Astrocyte of the cerebellum (primary cell): ENCODE measurements around the gene GAS1.

ENCODE experiments used
- DNase-seq: peaks from one replicate; pipeline ENCODE4 v3.0.0-alpha.2; 2011; ENCODE audit warnings: low read depth
- H3K4me3 ChIP-seq: 2 replicates; pipeline ENCODE4 v1.5.1; 2011; ENCODE audit warnings: mild to moderate bottlenecking, low read depth, low read length, moderate library complexity
- in situ Hi-C: cut with HindIII; loops from 2 replicates; pipeline ENCODE4 v1.10.0; 2017; ENCODE audit warnings: low sequenced_read_pairs
- TF ChIP-seq, protein P1 (sequence below): IDR thresholded peaks from 2 replicates; pipeline ENCODE4 v1.5.1; 2012; ENCODE audit warnings: low read length, low read depth, moderate library complexity, mild to moderate bottlenecking; ENCODE audit errors: missing control alignments

Gene GAS1

DNA sequence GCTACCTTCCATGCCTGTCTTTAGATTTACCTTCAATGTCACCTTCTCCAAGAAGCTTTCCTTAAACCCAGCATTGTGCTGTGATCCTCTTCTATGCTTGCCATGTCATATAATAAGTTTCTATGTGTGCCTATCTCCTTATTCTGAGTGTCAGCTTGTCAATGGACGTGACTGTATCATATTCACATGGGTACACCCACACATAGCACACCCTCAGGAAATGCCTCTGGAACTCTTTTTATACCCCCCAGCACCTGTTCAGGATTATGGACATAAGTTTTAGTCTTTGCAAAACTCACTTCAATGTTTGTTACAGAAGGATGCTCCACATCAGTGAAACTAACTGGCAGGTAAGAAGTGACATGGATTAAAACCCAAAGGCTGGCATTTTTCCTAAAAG is 7.4 kb downstream of the GAS1 start:
- no peak overlapping the region for H3K4me3 ChIP-seq
- TF ChIP-seq, protein P1, sequence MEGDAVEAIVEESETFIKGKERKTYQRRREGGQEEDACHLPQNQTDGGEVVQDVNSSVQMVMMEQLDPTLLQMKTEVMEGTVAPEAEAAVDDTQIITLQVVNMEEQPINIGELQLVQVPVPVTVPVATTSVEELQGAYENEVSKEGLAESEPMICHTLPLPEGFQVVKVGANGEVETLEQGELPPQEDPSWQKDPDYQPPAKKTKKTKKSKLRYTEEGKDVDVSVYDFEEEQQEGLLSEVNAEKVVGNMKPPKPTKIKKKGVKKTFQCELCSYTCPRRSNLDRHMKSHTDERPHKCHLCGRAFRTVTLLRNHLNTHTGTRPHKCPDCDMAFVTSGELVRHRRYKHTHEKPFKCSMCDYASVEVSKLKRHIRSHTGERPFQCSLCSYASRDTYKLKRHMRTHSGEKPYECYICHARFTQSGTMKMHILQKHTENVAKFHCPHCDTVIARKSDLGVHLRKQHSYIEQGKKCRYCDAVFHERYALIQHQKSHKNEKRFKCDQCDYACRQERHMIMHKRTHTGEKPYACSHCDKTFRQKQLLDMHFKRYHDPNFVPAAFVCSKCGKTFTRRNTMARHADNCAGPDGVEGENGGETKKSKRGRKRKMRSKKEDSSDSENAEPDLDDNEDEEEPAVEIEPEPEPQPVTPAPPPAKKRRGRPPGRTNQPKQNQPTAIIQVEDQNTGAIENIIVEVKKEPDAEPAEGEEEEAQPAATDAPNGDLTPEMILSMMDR, result no peak
- no peak for DNase-seq
- in situ Hi-C loops, result loop anchor here (5.0 to 25.0 kb wide), 2 partner anchors 38 to 303 kb away; no protein-coding TSS in a partner anchor

DNA sequence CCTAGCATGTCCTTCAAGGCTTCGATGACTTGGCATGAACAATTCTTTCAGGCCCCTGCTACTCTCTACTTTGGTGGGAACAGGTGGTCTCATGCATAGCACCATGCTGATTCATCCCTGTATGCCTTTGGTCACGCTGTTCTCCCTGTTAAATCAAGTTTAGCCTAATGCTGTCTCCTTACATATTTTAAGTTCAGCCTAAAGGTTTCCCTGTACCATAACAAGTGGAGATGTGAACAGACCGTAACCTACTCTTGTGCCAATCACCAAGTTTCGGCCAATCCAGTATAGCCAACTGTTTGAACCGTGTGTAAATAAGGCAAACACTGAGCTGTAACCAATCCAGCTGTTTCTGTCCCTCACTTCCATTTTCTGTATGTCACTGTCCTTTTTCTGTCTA is 8.0 kb downstream of the GAS1 start:
- in situ Hi-C loops, result loop anchor here (5.0 to 25.0 kb wide), 2 partner anchors 37 to 302 kb away; no protein-coding TSS in a partner anchor
- DNase-seq, result no peak
- TF ChIP-seq, protein P1, result no peak
- H3K4me3 ChIP-seq, result no peak overlapping the region

GRCh38 chr9:86938780-86939179 is 8.5 kb downstream of the GAS1 start:
- in situ Hi-C loops, result loop anchor here (5.0 to 25.0 kb wide), 2 partner anchors 36 to 301 kb away; no protein-coding TSS in a partner anchor
- no peak for DNase-seq
- no peak overlapping the region for H3K4me3 ChIP-seq
- TF ChIP-seq, protein P1, result no peak

- H3K4me3 ChIP-seq, result no peak overlapping the region
- TF ChIP-seq, protein P1, result no peak
- no peak for DNase-seq
- in situ Hi-C loops, result loop anchor here (25.0 kb wide), 1 partner anchor 289 kb away; no protein-coding TSS in a partner anchor
These were observed 21.2 kb downstream of the GAS1 start for GRCh38 chr9:86926145-86926544.

DNA sequence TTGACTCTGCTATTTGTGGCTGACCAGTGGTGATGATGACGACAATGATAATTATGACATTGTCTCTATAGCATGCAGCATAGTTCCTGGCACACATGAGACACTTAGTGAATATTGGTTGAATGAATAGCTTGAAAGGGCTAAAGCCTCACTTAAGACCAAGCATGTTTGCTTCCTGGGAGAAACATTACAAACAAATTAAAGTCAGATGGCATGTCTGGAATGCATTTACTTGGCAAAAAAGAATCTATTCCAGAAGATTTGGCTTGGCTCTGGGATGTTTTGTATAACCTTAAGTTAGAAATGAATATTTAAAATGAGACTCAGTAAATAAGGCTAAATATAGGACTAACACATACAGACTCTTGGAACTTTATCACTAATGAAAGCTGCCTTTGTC is 21.6 kb downstream of the GAS1 start:
- DNase-seq, result no peak
- in situ Hi-C loops, result loop anchor here (25.0 kb wide), 1 partner anchor 288 kb away; no protein-coding TSS in a partner anchor
- no peak overlapping the region for H3K4me3 ChIP-seq
- TF ChIP-seq, protein P1, result no peak

GRCh38 chr9:86924206-86924605 is 23.1 kb downstream of the GAS1 start:
- in situ Hi-C loops, result no loop called here
- DNase-seq, result no peak
- TF ChIP-seq, protein P1, result no peak
- no peak overlapping the region for H3K4me3 ChIP-seq
